GM19351 (cell line): ENCODE results near the gene PLCL1.

Experiments
- ATAC-seq: cut with Tn5 transposase; IDR thresholded peaks from one replicate; pipeline ENCODE4 v1.9.1; 2021; ENCODE audit warnings: mild to moderate bottlenecking, moderate library complexity; ENCODE audit not compliant: unreplicated experiment

Gene PLCL1

DNA sequence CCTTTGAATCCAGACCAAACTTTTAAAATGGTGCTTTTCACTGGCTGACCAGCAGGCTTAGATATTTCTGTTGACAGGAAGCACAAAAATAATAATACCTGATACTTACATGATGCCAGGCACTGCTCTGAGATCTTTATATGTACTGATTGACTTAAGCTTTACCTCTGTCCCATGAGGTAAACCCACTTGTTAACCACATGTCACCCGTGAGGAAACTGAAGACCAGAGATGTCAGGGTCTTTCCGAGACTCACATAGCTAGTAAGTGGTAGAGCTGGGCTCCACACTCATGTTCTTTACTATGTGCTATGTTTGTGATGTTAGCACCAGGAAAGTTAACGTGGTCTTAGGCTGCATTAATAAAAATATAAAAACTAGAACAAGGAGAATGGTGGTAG lies 297.7 kb downstream of the PLCL1 start:
- ATAC-seq: no peak

DNA sequence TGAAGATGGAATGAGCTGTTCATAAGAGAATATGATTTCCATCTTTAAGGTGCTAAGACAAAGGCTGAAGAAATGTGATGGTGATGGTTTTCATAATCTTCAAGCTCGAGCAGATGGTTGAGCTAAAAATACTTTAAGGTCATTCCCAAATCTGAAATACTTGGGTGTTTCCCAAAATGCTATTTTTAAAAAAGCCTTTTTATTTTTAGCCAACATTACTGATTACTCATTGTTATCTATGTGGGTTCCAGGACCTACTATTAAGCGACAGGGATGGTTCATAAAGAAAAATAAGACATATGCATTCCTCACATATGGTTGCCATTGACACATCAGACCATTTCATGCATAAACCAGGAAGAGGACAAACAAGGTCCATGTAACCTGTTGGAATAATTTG lies 298.5 kb downstream of the PLCL1 start:
- ATAC-seq: no peak

DNA sequence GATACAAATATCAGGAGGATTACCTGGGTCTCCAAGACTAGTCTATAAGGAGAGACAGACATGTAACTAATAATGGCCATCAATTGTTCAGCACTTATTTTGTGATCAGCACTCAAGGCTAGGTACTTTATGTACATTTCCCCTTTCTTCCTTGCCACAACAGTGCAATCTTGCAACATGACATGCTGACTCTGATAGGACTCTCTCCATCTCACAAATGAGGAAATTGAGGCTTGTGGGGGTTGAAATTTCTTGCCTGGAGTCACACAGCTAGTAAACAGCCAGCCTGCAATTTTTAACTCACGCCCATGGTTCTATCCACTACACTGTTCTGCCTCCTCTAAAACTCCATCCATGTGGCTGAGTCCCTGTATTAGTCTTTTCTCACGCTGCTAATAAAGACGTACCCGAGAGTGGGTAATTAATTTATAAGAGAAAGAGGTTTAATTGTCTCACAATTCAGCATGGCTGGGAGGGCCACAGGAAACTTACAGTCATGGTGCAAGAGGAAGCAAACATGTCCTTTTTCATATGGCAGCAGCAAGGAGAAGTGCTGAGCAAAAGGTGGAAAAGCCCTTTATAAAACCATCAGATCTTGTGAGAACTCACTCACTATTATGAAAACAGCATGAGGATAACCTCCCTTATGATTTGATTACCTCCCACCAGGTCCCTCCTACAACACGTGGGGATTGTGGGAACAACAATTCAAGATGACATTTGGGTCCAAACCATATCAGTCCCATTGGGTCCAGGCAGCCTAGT lies 302.4 kb downstream of the PLCL1 start:
- ATAC-seq: no peak

DNA sequence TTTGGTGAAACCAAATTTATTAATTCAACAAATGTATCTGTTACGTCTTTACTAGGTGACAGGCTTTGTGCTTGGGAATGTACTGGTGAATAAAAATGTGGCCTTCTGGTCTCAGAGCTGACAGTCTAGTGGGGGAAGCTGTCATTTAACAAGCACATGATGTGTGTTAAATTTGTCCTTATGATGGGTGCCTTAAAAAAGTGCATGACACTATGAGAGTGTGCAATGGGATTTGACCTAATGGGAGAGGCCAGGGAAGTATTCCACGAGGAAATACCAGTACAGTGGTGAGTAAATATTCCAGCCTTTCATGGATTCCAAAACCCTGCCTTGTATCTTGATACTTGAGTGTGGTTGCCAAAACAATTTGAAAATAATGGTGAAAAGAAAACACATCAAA lies 308.9 kb downstream of the PLCL1 start:
- ATAC-seq: no peak

DNA sequence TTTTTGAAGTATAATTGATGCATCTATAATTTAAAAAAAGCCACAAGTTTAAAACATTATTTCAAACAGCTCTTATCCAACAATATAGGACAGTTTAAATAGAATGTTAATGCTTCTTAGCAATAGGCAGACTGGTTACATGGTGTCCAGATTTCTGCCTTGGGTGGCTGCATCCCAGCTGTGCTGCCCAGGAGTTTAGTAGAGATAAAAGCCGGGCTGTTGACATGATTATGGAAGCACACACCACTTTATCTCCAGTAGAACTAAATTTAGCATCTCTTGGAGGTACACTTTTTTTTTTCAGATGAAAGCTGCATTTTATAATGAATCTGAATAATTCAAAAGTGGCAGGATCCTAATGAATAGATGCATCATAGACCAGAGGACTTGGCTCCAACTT lies 309.7 kb downstream of the PLCL1 start:
- no peak for ATAC-seq

DNA sequence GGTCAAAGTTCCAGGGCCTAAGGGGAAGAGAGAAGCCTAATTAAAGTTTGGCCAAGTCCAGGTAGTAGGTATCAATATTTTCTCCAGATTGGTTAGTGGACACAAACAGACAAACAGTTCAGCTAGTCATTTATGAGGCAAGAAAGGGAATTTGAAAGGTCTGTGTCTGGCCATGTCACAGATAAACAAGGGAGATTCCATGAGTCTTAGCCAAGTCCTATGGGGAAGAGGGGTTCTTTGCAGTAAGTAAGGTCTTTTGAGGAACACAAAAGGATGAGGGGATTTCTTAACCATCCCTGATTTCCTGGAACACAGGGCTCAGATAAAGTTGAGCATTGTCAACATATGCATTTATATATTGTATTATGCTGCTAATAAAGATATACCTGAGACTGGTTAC lies 310.8 kb downstream of the PLCL1 start:
- no peak for ATAC-seq

DNA sequence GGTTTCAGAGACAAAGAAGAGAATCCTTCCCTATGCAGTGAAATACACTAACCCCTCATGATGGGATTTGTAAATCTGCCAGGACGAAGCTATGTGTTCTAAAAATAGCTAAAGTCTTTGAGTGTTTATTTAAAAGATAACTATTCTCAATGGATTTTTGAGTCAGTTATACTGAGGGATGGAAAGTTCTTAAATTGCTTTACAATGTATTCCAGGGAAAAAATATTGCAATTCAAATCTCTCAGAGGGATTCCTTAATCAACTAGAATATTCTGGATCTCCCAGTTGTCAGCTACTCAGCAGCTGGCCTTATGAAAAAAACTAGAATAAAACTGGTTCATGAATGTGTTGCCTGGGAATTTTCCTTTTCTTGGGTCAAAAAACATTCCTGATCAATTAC lies 312.4 kb downstream of the PLCL1 start:
- ATAC-seq: no peak

DNA sequence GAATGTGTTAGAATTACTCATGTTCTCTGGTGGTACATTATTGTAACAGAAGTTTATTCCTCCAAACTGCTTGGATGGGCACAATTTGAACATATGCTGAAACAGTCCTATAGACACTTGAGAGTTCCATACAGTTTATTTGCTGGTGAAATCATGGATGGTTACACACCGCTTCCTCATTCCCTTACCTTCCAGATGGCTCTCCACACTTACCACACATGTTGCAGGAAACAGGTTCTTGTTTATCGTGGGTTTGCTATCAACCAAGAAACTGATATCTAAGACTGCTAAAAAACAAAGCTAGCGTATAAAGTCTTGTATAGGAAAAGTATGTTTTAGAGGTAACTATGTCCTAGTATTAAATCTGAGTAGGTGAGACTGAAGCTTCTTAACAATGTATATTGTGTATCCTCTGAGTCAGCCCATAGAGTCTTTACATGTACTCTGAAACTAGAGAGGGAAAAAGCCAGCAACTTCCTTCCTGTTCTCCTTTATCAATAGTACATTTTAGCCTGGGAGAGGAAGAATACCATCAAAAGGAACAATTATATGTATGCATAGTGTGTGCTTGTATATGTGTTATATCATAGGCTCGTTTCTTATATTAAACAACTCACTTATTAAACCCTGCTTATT lies 313.1 kb downstream of the PLCL1 start:
- ATAC-seq: no peak

DNA sequence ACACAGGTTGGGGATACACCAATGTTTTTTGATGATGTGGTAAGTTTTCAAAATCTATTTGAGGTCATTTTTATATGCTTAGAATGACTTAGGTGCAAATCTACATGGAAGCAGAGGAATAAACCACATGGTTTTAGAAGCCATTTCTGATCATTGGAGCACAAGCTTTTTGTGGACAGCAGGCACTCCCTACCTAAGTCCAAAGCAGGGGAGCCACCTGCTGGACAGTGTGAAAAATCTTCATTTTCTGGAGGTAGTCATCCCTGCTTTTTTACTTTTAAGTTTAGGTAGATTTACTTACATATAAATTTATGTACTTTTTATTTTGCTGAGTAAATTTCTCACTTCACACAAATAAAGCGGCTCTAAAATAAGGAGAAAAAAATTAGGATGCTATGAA lies 323.2 kb downstream of the PLCL1 start:
- ATAC-seq: peak; percentile 83

DNA sequence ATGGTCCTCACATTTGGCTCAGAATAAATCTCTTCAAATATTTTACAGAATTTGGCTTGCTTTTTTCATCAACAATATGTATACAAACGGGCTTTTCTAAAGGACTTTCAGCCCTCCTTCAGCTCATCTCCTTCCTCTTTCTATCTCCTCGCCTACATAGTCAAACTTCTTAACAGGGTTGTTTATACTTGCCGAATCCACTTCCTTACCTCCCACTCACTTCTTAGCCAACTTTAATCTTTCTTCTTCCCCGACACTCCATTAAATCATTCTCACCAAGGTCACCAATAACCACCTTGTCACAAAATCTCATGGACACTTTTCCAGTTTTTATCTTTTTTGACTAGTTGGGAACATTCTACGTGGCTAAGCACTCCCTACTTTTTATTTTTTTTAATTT lies 325.2 kb downstream of the PLCL1 start:
- ATAC-seq: no peak

DNA sequence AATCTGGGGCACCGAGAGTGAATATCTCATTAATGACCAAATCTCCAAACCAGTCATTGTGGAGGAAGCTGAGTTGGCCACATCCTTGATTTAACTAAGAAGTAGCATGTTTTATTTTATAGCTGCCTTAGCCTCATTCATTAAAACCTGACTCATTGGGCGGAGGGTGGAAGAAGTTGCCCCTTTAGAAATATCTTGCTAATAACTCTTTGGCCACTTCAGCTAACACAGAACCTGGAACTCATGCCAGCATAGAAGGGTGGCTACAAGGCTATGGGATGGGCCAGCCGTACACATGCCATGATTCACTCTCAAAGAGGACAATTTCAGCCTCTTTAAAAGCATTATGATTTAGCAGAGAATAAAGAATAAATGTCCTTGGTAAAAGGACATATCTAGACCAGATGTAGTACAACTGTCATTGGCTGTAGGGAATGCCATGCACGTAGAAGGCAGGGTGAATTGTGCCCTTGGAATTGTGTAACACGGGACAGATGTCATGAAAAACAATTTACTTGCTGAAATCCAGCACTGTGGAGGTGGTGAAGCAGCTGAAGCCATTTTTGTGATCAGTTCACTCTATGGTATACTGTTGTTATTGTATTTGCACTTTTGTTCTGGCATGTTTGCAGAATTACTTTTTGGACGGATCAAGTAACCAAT lies 330.0 kb downstream of the PLCL1 start:
- no peak for ATAC-seq

DNA sequence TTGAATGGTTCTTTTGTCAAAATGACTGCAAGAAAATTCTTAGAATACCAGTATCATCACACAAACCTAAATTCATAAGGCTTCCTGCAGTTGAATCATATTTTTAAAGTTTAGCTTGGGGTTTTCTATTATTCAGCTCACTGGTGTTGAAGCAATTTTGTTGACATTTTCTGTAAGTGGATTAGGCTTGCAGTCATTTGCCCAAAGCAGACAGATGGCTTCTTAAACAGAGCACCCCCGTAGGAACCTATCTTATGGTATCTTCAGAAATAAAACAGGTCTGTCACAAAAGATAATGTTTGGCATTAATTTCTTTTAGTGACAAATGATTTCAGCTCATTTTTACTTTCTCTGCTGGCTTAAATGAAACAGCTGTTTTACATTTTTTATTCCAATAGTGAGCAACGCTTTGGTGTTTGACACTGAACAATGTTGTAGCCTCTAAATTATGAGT lies 331.1 kb downstream of the PLCL1 start:
- ATAC-seq: no peak

DNA sequence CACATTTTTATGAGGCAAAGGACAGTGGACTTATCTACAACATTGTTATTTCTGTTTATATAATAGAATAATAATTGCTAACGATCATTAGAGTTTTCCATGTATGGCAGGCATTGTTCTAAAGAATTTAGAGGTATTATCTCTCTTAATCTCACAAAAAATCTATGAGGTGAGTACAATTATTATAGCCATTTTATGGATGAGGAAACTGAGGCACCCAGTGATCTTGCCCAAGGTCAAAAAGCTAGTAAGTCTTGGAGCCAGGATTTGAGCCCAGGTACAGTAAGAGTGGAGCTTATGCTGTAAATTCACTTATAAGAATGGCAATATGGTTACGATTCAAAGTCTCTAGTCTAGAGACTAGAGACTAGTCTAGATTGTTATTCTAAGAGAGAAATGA lies 331.7 kb downstream of the PLCL1 start:
- ATAC-seq: no peak

DNA sequence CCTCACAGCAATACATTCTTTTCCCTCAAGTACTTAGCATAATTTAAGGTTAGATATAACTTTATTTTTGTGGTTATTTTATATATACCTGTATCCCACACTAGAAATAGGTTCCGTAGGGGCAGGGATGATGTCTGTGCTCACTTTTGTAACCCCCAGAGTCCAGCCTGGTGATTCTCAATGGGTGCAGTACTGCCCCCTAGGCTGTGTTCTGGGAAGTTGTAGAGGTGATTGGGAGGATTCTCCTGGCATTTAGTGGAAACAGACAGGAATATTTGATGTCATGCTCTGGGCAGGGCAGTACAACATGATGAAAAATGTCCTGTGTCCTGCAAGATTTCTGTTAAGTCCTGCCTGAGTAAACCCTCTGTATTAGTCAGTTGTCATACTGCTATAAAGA lies 333.3 kb downstream of the PLCL1 start:
- ATAC-seq: no peak

DNA sequence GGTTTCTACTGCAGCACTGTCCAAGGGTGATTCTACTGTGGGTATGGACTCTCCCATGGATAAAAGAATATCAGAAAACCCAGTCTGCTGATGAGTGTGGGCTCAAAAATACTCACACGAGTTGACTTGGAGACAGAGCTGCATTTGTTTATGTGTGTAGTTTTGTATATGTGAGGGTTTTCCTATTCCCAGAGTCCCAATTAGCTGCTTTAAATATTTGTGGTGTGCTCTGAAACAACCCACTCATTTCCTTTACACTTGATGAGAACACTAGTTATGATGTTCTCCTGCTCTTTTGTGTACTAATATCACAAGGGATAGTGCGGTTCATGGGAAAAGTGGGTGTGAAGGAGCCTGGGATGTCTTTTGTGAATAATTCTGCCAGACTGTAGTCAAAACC lies 337.3 kb downstream of the PLCL1 start:
- no peak for ATAC-seq

DNA sequence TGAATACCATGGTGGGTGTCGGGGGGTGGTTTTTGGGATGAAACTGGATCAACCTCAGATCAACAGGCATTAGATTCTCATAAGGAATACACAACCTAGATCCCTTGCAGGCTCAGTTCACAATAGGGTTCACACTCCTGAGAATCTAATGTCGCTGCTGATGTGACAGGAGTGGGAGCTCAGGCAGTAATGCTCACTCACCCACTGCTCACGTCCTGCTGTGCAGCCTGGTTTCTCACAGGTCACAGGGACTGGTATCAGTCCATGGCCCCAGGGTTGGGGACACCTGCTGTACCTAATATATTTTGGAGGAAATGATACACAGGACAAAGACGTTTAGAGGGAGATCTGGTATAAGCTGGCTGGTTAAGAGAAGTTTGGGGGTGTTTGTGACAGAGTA lies 338.8 kb downstream of the PLCL1 start:
- no peak for ATAC-seq

DNA sequence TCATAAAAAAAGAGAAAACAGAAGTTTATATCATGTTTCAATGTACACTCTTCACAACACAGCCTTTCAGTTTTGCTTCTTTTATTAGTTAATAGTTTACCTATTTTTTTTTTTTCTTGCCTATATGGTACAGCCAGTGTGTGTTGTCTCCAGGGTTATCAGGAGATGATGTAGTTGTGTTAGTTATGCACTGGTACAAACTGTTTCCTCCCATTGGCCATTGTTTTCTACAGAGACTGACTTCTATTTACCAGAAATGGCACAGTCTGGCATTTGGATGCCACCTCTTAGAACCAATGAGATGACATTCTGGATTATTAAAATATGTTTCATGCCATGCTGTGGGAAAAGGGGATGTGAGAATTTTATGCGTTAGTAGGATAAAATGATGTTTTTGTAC lies 339.4 kb downstream of the PLCL1 start:
- ATAC-seq: no peak

DNA sequence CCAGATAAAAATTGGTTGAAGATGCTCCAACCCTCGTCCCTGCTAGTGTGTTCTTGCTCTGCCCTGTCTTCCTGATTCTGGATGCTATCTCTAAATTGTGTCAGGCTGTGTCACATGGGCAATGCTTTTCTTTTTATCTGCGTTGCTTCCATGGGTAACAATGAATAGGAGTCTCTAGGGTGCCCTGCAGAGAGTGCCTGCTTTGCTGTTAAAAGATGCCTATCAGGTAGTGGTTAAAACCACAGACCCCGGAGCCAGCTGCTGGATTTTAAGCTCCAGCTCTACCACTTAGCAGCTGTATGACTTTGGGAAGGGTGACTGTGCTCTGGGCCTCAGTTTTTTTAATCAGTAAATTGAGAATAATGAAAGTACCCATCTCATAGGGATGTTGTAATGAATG lies 340.3 kb downstream of the PLCL1 start:
- no peak for ATAC-seq

DNA sequence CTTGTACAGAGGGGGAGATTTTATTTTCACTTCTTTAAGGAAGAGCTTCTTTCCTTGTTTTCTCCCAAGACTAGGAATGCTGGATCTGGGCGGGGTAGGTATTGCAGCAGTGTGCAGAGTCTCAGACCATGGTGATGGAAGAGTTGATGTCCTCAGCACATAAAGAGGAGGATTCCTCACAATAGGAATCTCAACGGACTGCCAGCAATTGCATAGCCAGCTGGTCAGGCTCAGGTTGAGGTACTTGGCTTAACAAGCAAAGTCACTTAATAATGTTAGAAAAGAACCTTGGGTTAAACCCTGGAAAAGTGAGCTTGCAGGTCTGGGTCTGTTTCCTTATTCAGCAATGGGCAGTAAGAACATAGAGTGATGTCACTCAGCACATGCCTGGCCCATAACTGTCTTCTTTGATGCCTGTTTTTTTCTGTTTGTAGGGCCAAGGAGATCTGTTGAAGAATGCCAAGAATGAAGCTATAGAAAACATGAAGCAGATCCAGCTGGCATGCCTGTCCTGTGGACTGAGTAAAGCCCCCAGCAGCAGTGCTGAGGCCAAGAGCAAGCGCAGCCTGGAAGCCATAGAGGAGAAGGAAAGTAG lies 342.1 kb downstream of the PLCL1 start:
- no peak for ATAC-seq

DNA sequence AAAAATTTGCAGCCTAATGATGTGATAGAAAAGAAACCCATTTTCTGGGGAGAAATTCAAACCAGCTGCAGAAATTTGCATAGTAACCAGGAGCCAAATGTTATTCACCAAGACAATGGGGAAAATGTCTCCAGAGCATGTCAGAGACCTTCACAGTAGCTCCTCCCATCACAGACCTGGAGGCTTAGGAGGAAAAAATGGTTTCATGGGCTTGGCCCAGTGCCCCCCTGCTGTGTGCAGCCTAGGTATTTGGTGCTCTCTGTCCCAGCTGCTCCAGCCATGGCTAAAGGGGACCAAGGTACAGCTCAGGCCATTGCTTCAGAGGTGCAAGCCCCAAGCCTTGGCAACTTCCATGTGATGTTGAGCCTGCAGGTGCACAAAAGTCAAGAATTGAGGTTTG lies 352.9 kb downstream of the PLCL1 start:
- ATAC-seq: no peak

DNA sequence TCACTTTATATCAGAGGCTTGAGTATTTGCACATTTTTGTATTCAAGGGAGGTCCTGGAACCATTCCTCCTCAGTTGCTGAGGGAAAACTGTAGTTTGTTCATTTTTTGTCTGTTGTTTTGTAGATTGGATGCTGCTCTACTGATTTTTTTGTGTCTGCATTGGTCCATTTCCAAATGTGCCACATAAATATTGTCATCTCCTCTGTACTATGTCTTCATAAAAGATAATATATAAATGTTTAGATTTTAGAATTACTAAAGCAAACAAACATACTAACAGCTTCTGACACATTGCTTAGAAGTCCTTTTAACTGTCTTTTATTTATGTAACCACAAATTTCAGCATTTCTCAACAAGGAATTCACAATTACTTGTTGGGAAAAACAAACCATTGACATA lies 356.8 kb downstream of the PLCL1 start:
- ATAC-seq: no peak

DNA sequence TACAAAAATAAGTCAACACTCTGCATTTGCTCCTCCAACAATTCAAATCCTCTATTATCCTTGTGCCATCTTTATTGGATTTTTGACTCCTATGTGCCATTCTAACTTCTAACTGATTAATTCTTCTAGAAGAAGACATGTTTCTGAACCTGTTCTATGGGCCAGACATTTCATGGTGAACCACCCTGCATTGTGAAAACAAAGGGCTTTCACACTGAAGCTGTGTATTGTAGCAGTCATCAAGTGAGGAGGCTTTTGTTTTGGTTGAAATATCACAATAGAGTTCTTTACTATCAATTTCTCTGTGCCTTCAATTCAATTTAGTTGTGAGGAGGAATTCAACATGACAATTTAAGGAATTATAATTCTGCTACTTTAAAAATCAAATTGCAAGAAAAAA lies 357.9 kb downstream of the PLCL1 start:
- no peak for ATAC-seq
